Measurements from ENCODE around the gene NTRK1.

- TF ChIP-seq CTCF (IDR thresholded peaks at IDR 0.05) (no peak), POLR2A (IDR thresholded peaks at IDR 0.05) (no peak)
These were observed 16.9 kb downstream of the NTRK1 start for GRCh38 chr1:156877433-156878170.
